Mucosa of descending colon (tissue), 3 donors: Measurements from ENCODE around the gene THAP2. TPM values are rescaled to one million over a fixed set of nuclear protein-coding genes. Genes with fewer than 3 reads are reported as not detected.

ENCODE experiments used
- ATAC-seq: fragments of 200-7000 bp; cut with Tn5 transposase; one replicate; pipeline ENCODE4 v1.9.1; 2020; ENCODE audit warnings: mild to moderate bottlenecking, moderate library complexity
- DNase-seq, 3 donors: peaks; one replicate each; pipeline ENCODE4 v3.0.0-alpha.2; 2020
- H3K36me3 ChIP-seq: fragments of 200-600 bp; one replicate; pipeline ENCODE4 v1.8.0; 2021; ENCODE audit warnings: low read depth, mild to moderate bottlenecking
- H3K4me1 ChIP-seq: fragments of 200-600 bp; one replicate; pipeline ENCODE4 v1.8.0; 2021; ENCODE audit warnings: low read depth, mild to moderate bottlenecking
- H3K4me3 ChIP-seq: fragments of 200-600 bp; one replicate; pipeline ENCODE4 v1.8.0; 2021; ENCODE audit warnings: mild to moderate bottlenecking
- H3K9me3 ChIP-seq: fragments of 200-600 bp; one replicate; pipeline ENCODE4 v1.8.0; 2021; ENCODE audit warnings: mild to moderate bottlenecking
- CTCF ChIP-seq: fragments of 200-600 bp; IDR thresholded peaks from one replicate; pipeline ENCODE4 v1.8.0; 2022; ENCODE audit warnings: antibody characterized with exemption, mild to moderate bottlenecking
- intact Hi-C, 2 donors: fragments of 100-400 bp; cut with DNase I in 1 of 2; cut with micrococcal nuclease in 1 of 2; formaldehyde crosslinking; loops; one replicate each; pipeline versions ENCODE4 v1.11.0 to v1.11.1; 2022; cut with DNase I, micrococcal nuclease
- total RNA-seq, 3 donors: library from RNA; stranded (reverse); fragmentation: NEBNext Ultra II Directional in 2 of 3; extraction: Animal tissue kit (Norgen Biotek cat#: 25700) in 2 of 3; gene quantifications; one replicate each; pipeline versions ENCODE4 v1.2.1 to v1.2.4, GENCODE V29; 2021 to 2023
- donor health status: DM: no; HTN: no; CAD: no; lungs with moderate emphysema.
- donor health status: DM: no; HTN: no; CAD: no.
- donor health status: DM: no; HTN: yes; CAD: no.

Gene THAP2
- total RNA-seq, 3 donors from 2014 or later, result 3.2 to 4.6 (median 3.9) TPM

GRCh38 chr12:71671816-71672215 lies 7.7 kb downstream of the THAP2 start:
- ATAC-seq, result peak; percentile 81
- Histone ChIP-seq H3K9me3 (no peaks in the 10 kb centered on the region), H3K4me1 (peaks cover 3% of the 10 kb centered on the region), H3K36me3 (no peaks in the 10 kb centered on the region), H3K4me3 (no peak overlapping the region)
- no peak for DNase-seq
- TF ChIP-seq CTCF, result no peak
- intact Hi-C loops, result no loop called here

GRCh38 chr12:71682466-71682865 lies 18.4 kb downstream of the THAP2 start:
- intact Hi-C loops, result no loop called here
- H3K36me3 ChIP-seq, result no peaks in the 10 kb centered on the region
- no peaks in the 10 kb centered on the region for H3K9me3 ChIP-seq
- TF ChIP-seq CTCF, result no peak
- no peaks in the 10 kb centered on the region for H3K4me1 ChIP-seq
- ATAC-seq (no peak), DNase-seq (no peak)
- no peak overlapping the region for H3K4me3 ChIP-seq

- DNase-seq (no peak), ATAC-seq (no peak)
- Histone ChIP-seq H3K4me1 (no peaks in the 10 kb centered on the region), H3K9me3 (no peaks in the 10 kb centered on the region), H3K36me3 (no peaks in the 10 kb centered on the region), H3K4me3 (no peak overlapping the region)
- intact Hi-C loops, result no loop called here
- no peak for TF ChIP-seq CTCF
Observed at GRCh38 chr12:71683633-71684032, 19.5 kb downstream of the THAP2 start.

- Histone ChIP-seq H3K4me1 (no peaks in the 10 kb centered on the region), H3K36me3 (no peaks in the 10 kb centered on the region), H3K9me3 (no peaks in the 10 kb centered on the region), H3K4me3 (no peak overlapping the region)
- ATAC-seq (no peak), DNase-seq (no peak)
- intact Hi-C loops, result no loop called here
- TF ChIP-seq CTCF, result no peak
Observed at GRCh38 chr12:71684081-71684480, 20.0 kb downstream of the THAP2 start.

- intact Hi-C loops, result no loop called here
- ATAC-seq, result no peak
- TF ChIP-seq CTCF, result no peak
- no peaks in the 10 kb centered on the region for H3K4me1 ChIP-seq
- H3K4me3 ChIP-seq, result peak overlapping the region; percentile 52
- no peaks in the 10 kb centered on the region for H3K9me3 ChIP-seq
- DNase-seq, result peak in 1 of 3 donors; percentile 53
- no peaks in the 10 kb centered on the region for H3K36me3 ChIP-seq
Observed at GRCh38 chr12:71685312-71685906, 21.3 kb downstream of the THAP2 start.
